ENCODE results near the gene PPP2R5B. TPM values are rescaled to one million over a fixed set of nuclear protein-coding genes. Genes with fewer than 3 reads are reported as not detected.

The PPP2R5B gene
- 10 to 100 TPM in 3 of 6 donors, 1 to 10 TPM in 3; 7.2 to 15.1 (median 10.2) TPM for polyA plus RNA-seq (ENCODE audit: low read depth in 6 of 6)

DNA sequence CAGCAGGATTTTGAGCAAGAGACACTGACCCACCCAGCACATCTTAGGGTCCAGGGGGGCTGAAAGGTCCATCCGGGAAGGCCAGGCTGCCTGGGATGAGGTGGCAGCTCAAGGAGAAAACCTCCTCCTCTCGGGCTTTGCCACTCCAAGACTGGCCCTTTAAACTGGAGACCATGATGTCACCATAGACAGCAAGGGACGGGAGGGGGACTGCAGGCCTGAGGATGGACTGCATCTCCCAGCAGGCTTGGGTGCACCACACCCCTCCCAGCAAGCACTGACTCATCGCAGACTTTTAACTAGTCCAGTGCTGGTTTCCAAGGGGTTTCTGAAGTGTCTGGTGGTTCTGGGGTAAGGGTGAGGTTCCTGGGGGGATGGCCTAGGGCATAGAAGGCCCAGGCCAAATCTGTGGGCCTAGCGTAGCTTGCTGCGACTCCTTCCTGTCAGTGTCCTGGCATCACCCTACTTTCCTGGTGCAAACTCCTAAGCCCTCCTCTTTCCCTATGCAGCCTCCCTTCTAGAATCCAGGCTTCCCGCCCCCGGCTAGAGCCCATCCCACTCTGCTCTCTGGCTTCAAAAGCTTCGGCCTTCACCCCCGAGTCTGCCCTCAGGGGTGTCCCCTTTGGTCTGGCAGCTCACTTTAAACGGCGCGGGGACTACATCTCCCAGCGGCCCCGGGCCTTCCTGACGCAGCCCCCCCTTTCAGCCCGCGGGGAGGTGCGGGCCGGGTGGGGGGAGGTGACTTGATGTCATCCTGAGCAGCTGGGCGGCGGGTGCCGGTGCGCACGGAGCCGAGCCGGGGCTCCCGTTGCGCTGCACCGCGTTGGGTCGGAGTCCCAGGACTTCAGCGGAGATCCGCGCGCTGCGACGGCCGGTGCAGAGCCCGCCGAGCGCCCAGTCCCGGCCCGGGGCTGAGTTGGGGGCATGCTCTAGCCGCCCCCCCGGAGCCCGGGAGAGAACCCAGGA lies at the start of gene PPP2R5B:
TSS of gene PPP2R5B (plus strand) at position 746 of the 966 bp plus-strand sequence. CDS start 1,046 bp downstream, outside the sequence.
- Mint-ChIP-seq H3K4me3 (peak within 1 kb of the TSS; percentile 87 to 100 (median 96)), H3K27ac (peak within 1 kb of the TSS; percentile 97 to 100 (median 98)), H3K36me3 (peaks cover 0 to 7% of the 10 kb centered on the region in 2 donors), H3K4me1 (peaks cover 15 to 27% (median 19%) of the 10 kb centered on the region in 3 donors), H3K27me3 (no peaks in the 10 kb centered on the region), H3K9me3 (no peaks in the 10 kb centered on the region)
- ATAC-seq (ENCODE audit: low read depth in 2 of 2) (peak; percentile 90 to 91), DNase-seq (peak; percentile 87)

DNA sequence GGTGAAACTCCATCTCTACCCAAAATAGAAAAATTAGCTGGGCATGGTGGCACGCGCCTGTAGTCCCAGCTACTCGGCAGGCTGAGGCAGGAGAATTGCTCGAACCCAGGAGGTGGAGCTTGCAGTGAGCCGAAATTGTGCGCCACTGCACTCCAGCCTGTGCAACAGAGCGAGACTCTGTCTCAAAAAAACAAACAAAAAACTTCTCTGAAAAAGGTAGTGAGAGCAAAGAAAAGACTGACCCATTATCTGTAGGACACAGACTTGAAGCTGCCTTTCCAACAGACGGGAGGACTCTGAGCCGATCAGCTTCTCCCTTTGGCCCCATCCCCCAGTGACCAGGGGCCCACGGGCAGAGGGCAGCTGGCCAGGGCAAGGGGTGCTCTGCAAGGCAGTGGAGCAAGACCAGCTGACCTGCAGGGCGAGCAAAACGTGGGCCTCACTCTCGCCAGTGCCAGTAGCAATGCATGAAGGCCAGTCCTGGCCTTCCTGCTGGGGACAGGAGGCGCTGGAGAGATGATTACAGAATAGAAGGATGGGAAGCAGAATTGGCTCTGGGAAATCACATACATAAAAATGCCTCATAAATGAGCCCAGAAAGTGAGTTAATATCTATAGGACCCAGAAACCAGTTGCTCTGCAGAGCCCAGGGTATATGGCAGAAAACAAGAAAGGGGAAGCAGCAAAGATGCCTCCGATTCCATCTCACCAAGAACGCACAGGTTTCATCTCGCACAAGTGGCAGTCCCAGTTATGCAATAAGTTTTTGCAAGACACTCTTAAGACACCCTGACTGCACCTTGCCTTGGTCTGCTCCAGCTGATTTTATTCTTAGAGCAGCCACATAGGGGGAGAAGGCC lies 48.9 kb upstream of the PPP2R5B start:
- Mint-ChIP-seq H3K27ac (peak overlapping the region in 4 of 6 donors; percentile 79 to 96 (median 90)), H3K9me3 (no peaks in the 10 kb centered on the region), H3K4me3 (peak overlapping the region; percentile 89 to 99 (median 97)), H3K4me1 (peaks cover 71 to 82% (median 78%) of the 10 kb centered on the region in 3 donors), H3K27me3 (no peaks in the 10 kb centered on the region), H3K36me3 (peaks cover 7% of the 10 kb centered on the region in 2 donors)
- ATAC-seq (ENCODE audit: low read depth in 2 of 2) (no peak), DNase-seq (no peak)

DNA sequence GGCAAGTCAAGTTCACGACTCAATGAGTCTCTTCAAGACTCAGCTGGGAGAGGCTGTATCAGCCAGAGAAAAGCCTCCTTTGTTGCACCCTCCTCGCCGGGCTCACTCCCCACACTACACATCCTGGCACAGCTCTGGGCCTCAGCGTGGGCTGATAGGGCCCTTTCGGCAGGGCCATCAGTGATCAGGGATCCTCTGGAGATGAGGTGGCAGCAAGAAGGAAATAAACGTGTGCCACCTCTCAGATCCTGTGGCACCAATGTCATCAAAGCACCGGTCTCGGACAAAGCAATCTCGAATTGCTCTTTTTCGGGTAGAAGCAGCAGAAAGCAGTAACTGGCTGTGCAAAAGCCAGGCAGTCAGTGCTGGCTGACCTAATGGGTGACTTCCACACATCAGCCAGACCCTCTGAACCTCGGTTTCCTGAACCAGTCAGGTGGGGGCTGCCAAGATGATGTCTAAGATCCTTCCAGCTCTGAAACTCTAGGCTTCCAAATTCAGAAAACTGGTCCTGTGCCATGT lies 48.2 kb upstream of the PPP2R5B start:
- DNase-seq = no peak
- Mint-ChIP-seq H3K4me3 (peak overlapping the region; percentile 89 to 99 (median 97)), H3K36me3 (peaks cover 3 to 7% of the 10 kb centered on the region in 2 donors), H3K27me3 (no peaks in the 10 kb centered on the region), H3K4me1 (peaks cover 72 to 82% (median 78%) of the 10 kb centered on the region in 3 donors), H3K27ac (peak overlapping the region in 4 of 6 donors; percentile 79 to 96 (median 90)), H3K9me3 (no peaks in the 10 kb centered on the region)
- ATAC-seq (ENCODE audit: low read depth in 2 of 2) = no peak

DNA sequence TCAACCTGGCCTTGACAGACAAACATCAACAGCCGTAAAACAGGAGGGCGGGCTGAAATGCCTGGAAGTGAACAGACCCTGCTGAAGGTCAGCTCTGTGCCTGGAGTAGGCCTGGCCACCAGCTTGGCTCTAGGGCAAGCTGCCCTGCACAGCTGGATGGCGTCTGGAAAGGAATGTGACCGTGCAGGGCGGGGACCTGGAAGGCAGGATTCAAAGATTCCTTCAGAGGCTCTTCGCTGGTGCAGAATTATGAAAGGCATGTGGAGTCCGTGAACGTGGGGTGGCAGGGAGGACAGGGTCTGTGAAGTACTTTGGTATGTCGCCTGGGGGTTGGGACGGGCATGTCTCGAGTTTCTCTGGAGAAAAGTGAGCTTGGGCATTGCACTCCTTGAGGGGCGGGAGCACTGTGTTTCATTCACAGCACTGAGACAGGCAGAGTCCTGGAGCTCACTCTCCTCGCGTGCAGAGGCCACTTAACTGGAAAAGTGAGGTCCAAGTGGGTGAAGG lies 47.6 kb upstream of the PPP2R5B start:
- peaks cover 70 to 80% (median 75%) of the 10 kb centered on the region in 3 donors for H3K4me1 Mint-ChIP-seq
- ATAC-seq (ENCODE audit: low read depth in 2 of 2) (no peak), DNase-seq (no peak)
- H3K27ac Mint-ChIP-seq = peak overlapping the region in 4 of 6 donors; percentile 81 to 96 (median 92)
- H3K27me3 Mint-ChIP-seq = no peaks in the 10 kb centered on the region
- no peaks in the 10 kb centered on the region for H3K9me3 Mint-ChIP-seq
- H3K4me3 Mint-ChIP-seq = peak overlapping the region; percentile 89 to 99 (median 97)
- peaks cover 0 to 7% of the 10 kb centered on the region in 2 donors for H3K36me3 Mint-ChIP-seq

DNA sequence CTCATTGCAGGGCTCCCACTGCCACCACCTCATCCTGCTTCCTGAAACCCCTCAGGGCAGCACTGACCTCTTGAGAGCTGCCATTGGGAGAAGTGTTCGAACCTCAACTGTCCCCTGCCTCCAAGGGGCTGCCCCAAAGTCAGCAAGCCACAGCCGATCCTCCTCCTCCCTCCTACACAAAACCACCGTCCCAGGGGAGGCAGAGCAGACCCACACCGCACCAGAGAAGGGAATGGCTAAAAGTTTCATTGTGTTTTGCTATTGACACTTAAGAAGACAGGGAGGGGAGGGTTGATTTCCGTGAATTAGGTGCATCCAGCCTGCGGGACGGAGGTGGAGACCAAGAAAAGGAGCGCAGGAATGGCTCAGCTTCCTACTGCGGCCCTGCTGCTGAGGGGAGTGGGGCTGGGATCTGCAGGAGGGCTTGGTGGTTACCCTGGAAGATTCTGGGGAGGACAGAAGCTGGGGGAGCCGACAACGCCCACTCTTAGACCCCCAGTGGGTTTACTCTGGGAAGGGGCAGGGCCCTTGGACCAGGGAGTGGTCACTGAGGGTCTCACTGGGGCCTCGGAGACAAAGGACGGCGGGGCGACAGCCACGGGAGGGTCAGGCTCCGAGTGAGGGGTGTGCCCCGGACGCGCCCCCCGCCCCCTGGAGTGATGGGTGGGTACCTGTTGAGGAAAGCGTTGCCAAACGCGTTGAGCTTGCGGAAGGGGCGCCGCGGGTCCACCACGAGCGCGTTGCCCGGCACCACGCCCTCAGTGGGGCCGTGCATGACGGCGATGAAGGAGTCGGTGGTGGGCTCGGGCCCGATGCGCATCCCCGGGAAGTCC lies 46.9 kb upstream of the PPP2R5B start:
- Mint-ChIP-seq H3K27me3 (no peaks in the 10 kb centered on the region), H3K4me1 (peaks cover 69 to 73% (median 73%) of the 10 kb centered on the region in 3 donors), H3K4me3 (peak overlapping the region; percentile 89 to 99 (median 97)), H3K9me3 (no peaks in the 10 kb centered on the region), H3K36me3 (peaks cover 0 to 6% of the 10 kb centered on the region in 2 donors), H3K27ac (peak overlapping the region; percentile 90 to 99 (median 96))
- ATAC-seq (ENCODE audit: low read depth in 2 of 2) (peak in 1 of 2 donors; percentile 0), DNase-seq (peak; percentile 50)

DNA sequence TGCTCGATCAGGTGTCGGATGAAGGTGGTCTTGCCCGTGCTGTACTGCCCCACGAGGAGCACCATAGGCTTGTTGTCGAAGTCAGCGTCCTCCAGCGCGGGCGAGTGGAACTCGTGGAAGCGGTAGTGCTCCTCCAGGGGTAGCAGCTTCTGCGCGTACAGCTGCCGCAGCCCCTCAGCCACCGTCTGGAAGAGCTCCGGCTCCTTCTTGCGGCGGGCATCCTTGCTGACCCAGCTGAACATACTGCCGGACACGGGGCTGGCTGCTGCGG lies 46.3 kb upstream of the PPP2R5B start:
- DNase-seq = no peak
- Mint-ChIP-seq H3K27me3 (no peaks in the 10 kb centered on the region), H3K36me3 (peaks cover 0 to under 1% of the 10 kb centered on the region in 2 donors), H3K9me3 (no peaks in the 10 kb centered on the region), H3K4me3 (peak overlapping the region; percentile 89 to 99 (median 97)), H3K27ac (peak overlapping the region; percentile 90 to 99 (median 96)), H3K4me1 (peaks cover 63 to 68% (median 67%) of the 10 kb centered on the region in 3 donors)
- peak; percentile 29 to 35 for ATAC-seq (ENCODE audit: low read depth in 2 of 2)

DNA sequence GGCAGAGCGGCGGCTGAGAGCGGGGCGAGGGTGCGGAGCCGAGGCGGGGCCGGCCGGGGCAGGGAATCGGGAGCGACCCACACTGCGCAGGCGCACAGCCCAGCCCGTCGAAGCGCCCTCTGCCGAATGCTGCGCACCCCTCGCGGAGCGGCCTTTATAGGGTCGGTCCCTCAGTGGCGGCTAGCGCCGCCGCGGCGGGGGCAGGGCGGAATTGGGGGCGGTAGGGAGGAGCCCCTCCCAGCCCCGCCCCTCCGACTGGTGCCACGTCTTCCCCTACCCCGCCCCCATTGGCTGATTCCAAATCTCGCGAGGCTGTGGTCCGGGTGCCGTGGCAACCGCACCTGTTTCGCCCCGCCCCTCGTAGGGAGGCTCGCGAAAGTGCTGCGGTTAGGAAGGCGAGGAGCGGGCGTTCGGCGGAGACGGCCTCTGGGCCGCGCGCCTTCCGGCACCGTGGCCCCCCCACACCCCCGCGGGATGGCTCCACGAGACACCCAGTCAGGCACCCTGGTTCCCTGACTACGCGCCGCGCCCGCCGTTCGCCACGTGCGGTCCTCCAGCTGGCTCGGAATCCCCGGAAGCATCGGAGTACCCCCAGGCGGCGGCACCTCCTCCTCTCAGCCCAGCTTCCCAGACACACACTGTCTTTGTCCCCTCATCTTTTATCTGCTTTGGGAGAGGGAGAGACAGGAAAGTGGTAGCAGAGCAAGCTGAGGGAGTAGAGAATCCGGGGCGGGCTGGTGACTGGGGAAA lies 45.8 kb upstream of the PPP2R5B start, which contains the start of gene EHD1:
TSS of gene EHD1 (minus strand) at position 128 of the 750 bp plus-strand sequence. CDS start 157 bp downstream, outside the sequence.
- peaks cover 60 to 63% (median 63%) of the 10 kb centered on the region in 3 donors for H3K4me1 Mint-ChIP-seq
- H3K27me3 Mint-ChIP-seq = no peaks in the 10 kb centered on the region
- peak within 1 kb of the TSS; percentile 96 to 99 (median 98) for H3K27ac Mint-ChIP-seq
- H3K36me3 Mint-ChIP-seq = no peaks in the 10 kb centered on the region
- peak within 1 kb of the TSS; percentile 89 to 99 (median 97) for H3K4me3 Mint-ChIP-seq
- DNase-seq (peak; percentile 100), ATAC-seq (ENCODE audit: low read depth in 2 of 2) (peak; percentile 76 to 80)
- H3K9me3 Mint-ChIP-seq = no peaks in the 10 kb centered on the region

DNA sequence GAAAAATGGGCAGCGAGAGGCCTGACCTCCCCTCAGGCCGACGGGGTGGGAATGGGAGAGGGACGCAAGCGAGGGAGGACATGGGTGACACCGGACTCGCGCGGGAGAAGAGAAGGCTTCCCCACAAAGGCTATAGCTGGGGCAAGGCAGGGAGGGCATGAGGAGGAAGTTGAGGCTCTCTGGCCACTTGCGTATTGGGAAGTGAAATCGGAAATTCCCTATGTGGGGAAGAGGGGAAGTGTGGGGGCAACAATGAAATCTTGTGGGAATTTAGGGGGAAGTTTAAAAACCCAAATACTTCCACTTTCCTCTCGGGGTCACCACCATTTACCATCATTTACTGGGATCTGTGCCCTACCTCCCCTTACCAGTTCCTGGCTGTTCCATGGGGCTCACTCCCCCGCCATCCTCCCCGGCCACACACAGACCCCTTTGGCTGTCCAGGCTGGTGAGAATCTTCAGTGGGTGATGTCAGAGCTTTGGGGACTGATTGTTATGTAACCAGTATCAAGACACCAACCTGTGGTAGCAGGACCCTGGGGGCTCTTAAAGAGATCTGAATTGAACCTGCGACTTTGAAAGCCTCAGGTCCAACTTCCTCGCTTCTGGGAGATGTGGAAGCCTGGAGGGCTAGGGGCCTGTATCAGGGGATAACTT lies 45.1 kb upstream of the PPP2R5B start:
- peaks cover 61 to 68% (median 62%) of the 10 kb centered on the region in 3 donors for H3K4me1 Mint-ChIP-seq
- DNase-seq (peak; percentile 51), ATAC-seq (ENCODE audit: low read depth in 2 of 2) (no peak)
- no peaks in the 10 kb centered on the region for H3K27me3 Mint-ChIP-seq
- no peaks in the 10 kb centered on the region for H3K9me3 Mint-ChIP-seq
- peak overlapping the region; percentile 89 to 99 (median 97) for H3K4me3 Mint-ChIP-seq
- no peaks in the 10 kb centered on the region for H3K36me3 Mint-ChIP-seq
- peak overlapping the region; percentile 96 to 99 (median 98) for H3K27ac Mint-ChIP-seq

DNA sequence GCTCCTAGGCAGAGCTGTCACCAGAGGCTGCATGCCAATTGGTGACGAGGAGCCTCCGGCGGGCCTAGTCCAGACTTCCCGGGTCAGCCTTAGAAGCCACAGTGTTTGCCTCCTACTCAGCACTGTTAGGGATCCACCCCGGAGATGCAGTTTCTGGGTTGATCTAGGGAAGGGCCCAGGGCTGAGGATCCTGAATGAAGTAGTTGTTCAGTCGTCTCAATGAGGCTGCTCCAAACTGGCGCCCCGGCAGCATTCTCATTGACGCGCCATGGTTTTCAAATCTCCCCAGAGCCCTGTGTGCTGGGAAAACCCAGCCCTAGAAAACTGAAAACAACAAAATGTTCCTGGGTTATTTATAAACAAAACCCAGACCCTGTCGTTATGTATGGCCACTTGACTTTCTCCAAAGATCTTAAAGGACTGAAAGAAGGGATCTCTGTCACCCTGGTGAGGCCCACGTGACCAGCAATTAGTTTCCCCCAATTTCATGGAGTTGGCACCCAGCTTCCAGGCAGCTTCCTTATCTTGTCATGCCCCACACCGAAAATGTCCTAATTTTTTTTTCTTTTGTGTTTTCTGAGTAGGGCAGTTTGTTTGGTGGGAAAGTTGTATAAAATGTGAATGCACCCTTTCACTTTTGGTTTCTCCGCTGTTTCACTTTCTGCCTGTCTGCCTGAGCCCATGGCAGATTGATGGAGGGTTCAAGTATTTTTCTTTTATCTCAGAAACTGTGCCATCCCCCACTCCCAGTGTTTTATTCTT lies 44.1 kb upstream of the PPP2R5B start:
- Mint-ChIP-seq H3K4me3 (peak overlapping the region; percentile 78 to 99 (median 96)), H3K27me3 (no peaks in the 10 kb centered on the region), H3K4me1 (peaks cover 52 to 57% (median 52%) of the 10 kb centered on the region in 3 donors), H3K27ac (peak overlapping the region; percentile 63 to 99 (median 97)), H3K9me3 (no peaks in the 10 kb centered on the region), H3K36me3 (no peaks in the 10 kb centered on the region)
- DNase-seq (no peak), ATAC-seq (ENCODE audit: low read depth in 2 of 2) (no peak)

DNA sequence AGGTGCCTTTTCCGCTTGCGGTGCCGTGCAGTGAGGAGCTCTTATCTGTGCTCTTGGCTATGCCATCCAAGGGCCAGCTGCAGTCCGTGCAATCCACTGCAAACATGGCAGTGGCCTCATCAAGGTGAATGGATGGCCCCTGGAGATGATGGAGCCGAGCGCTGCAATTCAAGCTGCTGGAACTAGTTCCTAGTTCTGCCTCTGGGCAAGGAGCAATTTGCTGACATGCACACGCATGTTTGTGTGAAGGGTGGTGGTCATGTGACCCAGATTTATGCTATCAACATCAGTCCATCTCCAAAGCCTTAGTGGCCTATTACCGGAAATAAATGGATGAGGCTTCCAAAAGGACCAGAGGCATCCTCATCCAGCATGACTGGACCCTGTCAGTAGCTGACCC lies 43.0 kb upstream of the PPP2R5B start:
- Mint-ChIP-seq H3K4me3 (peak overlapping the region in 2 of 8 donors; percentile 72 to 95), H3K27ac (peak overlapping the region in 4 of 6 donors; percentile 12 to 99 (median 89)), H3K27me3 (no peaks in the 10 kb centered on the region), H3K36me3 (no peaks in the 10 kb centered on the region), H3K9me3 (no peaks in the 10 kb centered on the region), H3K4me1 (peaks cover 47% of the 10 kb centered on the region in 3 donors)
- ATAC-seq (ENCODE audit: low read depth in 2 of 2) = no peak
- DNase-seq = no peak
